ENCODE data around the gene FRMPD4.
A peak's percentile ranks its signal among the peaks of the same experiment; 100 is the strongest.

Gene FRMPD4

GRCh38 chrX:12690646-12691045 lies 552.4 kb downstream of the FRMPD4 start:
- TF ChIP-seq CTCF (IDR thresholded peaks at IDR 0.05; ENCODE audit: insufficient read depth, low read depth, low read length, missing control alignments) = no peak
- no peak overlapping the region for H3K4me3 ChIP-seq (ENCODE audit: low read length)
- no peak for DNase-seq (ENCODE audit: low read depth)

- TF ChIP-seq CTCF (IDR thresholded peaks at IDR 0.05; ENCODE audit: insufficient read depth, low read depth, low read length, missing control alignments) = no peak
- no peak for DNase-seq (ENCODE audit: low read depth)
- H3K4me3 ChIP-seq (ENCODE audit: low read length) = no peak overlapping the region
Measured at GRCh38 chrX:12693754-12694153, 555.5 kb downstream of the FRMPD4 start.

GRCh38 chrX:12700745-12701144 lies 562.5 kb downstream of the FRMPD4 start:
- no peak for TF ChIP-seq CTCF (IDR thresholded peaks at IDR 0.05; ENCODE audit: insufficient read depth, low read depth, low read length, missing control alignments)
- no peak overlapping the region for H3K4me3 ChIP-seq (ENCODE audit: low read length)
- no peak for DNase-seq (ENCODE audit: low read depth)

- TF ChIP-seq CTCF (IDR thresholded peaks at IDR 0.05; ENCODE audit: insufficient read depth, low read depth, low read length, missing control alignments) = peak; percentile 66
- no peak overlapping the region for H3K4me3 ChIP-seq (ENCODE audit: low read length)
- peak; percentile 85 for DNase-seq (ENCODE audit: low read depth)
Measured at GRCh38 chrX:12701628-12702027, 563.4 kb downstream of the FRMPD4 start.

- peak; percentile 66 for TF ChIP-seq CTCF (IDR thresholded peaks at IDR 0.05; ENCODE audit: insufficient read depth, low read depth, low read length, missing control alignments)
- H3K4me3 ChIP-seq (ENCODE audit: low read length) = no peak overlapping the region
- peak; percentile 79 for DNase-seq (ENCODE audit: low read depth)
Measured at GRCh38 chrX:12702509-12703091, 564.3 kb downstream of the FRMPD4 start.

- DNase-seq (ENCODE audit: low read depth) = no peak
- TF ChIP-seq CTCF (IDR thresholded peaks at IDR 0.05; ENCODE audit: insufficient read depth, low read depth, low read length, missing control alignments) = no peak
- no peak overlapping the region for H3K4me3 ChIP-seq (ENCODE audit: low read length)
Measured at GRCh38 chrX:12704706-12705105, 566.4 kb downstream of the FRMPD4 start.

- no peak for TF ChIP-seq CTCF (IDR thresholded peaks at IDR 0.05; ENCODE audit: insufficient read depth, low read depth, low read length, missing control alignments)
- H3K4me3 ChIP-seq (ENCODE audit: low read length) = no peak overlapping the region
- DNase-seq (ENCODE audit: low read depth) = no peak
Measured at GRCh38 chrX:12709047-12709446, 570.8 kb downstream of the FRMPD4 start.
